Measurements from ENCODE around the gene RAMP2. TPM values are rescaled to one million over a fixed set of nuclear protein-coding genes. Genes with fewer than 3 reads are reported as not detected.
"Not testable (repeated sequence)": the region's sequence is repeated elsewhere in the genome, so short reads cannot be mapped to it uniquely, and the experiment has no call there.

Gene RAMP2
- total RNA-seq, 2 donors from 2014 or later = 3.5 to 8.4 TPM

GRCh38 chr17:42761638-42762037, 611 bp downstream of the RAMP2 start:
- Histone ChIP-seq H3K4me3 (peak overlapping the region; percentile 43), H3K4me1 (no peaks in the 10 kb centered on the region), H3K27ac (no peak overlapping the region), H3K27me3 (peaks cover 18% of the 10 kb centered on the region), H3K9me3 (no peaks in the 10 kb centered on the region), H3K36me3 (no peaks in the 10 kb centered on the region), H3K9ac (ENCODE audit: low read depth in 2 of 2, low read length in 2 of 2) (peak overlapping the region; percentile 46 to 66)
- no peak for TF ChIP-seq CTCF (IDR thresholded peaks at IDR 0.05)
- intact Hi-C loops (cut with DNase I) = loop anchor here (5.0 kb wide), 1 partner anchor 39 kb away; no protein-coding TSS in a partner anchor
- no peak for DNase-seq

- no peak overlapping the region for H3K9ac ChIP-seq (ENCODE audit: low read depth in 2 of 2, low read length in 2 of 2)
- intact Hi-C loops (cut with DNase I) = no loop called here
- no peaks in the 10 kb centered on the region for H3K4me1 ChIP-seq
- no peaks in the 10 kb centered on the region for H3K9me3 ChIP-seq
- H3K36me3 ChIP-seq = no peaks in the 10 kb centered on the region
- no peak overlapping the region for H3K4me3 ChIP-seq
- H3K27me3 ChIP-seq = peaks cover 8% of the 10 kb centered on the region
- TF ChIP-seq CTCF (IDR thresholded peaks at IDR 0.05) = no peak
- no peak overlapping the region for H3K27ac ChIP-seq
- DNase-seq = no peak
These were observed 5.1 kb downstream of the RAMP2 start for GRCh38 chr17:42766124-42766523.

- DNase-seq = no peak
- Histone ChIP-seq H3K9me3 (no peaks in the 10 kb centered on the region), H3K4me1 (no peaks in the 10 kb centered on the region), H3K27me3 (no peaks in the 10 kb centered on the region), H3K4me3 (no peak overlapping the region), H3K27ac (no peak overlapping the region), H3K9ac (ENCODE audit: low read depth in 2 of 2, low read length in 2 of 2) (no peak overlapping the region), H3K36me3 (no peaks in the 10 kb centered on the region)
- TF ChIP-seq CTCF (IDR thresholded peaks at IDR 0.05) = no peak
- intact Hi-C loops (cut with DNase I) = no loop called here
These were observed 6.5 kb downstream of the RAMP2 start for GRCh38 chr17:42767512-42767911.

GRCh38 chr17:42768006-42768405, 7.0 kb downstream of the RAMP2 start:
- H3K27me3 ChIP-seq; H3K27ac ChIP-seq; intact Hi-C loops (cut with DNase I); DNase-seq; H3K9ac ChIP-seq (ENCODE audit: low read depth in 2 of 2, low read length in 2 of 2); H3K36me3 ChIP-seq; H3K4me1 ChIP-seq; H3K9me3 ChIP-seq; H3K4me3 ChIP-seq: not testable (repeated sequence)

- intact Hi-C loops (cut with DNase I); H3K27me3 ChIP-seq; H3K36me3 ChIP-seq; DNase-seq; H3K4me1 ChIP-seq; H3K9me3 ChIP-seq; H3K9ac ChIP-seq (ENCODE audit: low read depth in 2 of 2, low read length in 2 of 2); H3K27ac ChIP-seq; H3K4me3 ChIP-seq: not testable (repeated sequence)
These were observed 8.9 kb downstream of the RAMP2 start for GRCh38 chr17:42769964-42770363.

- Histone ChIP-seq H3K4me3 (peak overlapping the region; percentile 74), H3K9ac (ENCODE audit: low read depth in 2 of 2, low read length in 2 of 2) (peak overlapping the region in 1 of 2 donors; percentile 94), H3K9me3 (no peaks in the 10 kb centered on the region), H3K4me1 (peaks cover 6% of the 10 kb centered on the region), H3K27me3 (no peaks in the 10 kb centered on the region), H3K27ac (peak overlapping the region; percentile 72), H3K36me3 (no peaks in the 10 kb centered on the region)
- intact Hi-C loops (cut with DNase I) = no loop called here
- no peak for TF ChIP-seq CTCF (IDR thresholded peaks at IDR 0.05)
- no peak for DNase-seq
These were observed 11.9 kb downstream of the RAMP2 start for GRCh38 chr17:42772945-42773289.

Data from colonic mucosa (tissue), 4 donors.